H9 (cell line): ENCODE measurements around the gene ATXN7. TPM values are rescaled to one million over a fixed set of nuclear protein-coding genes. Genes with fewer than 3 reads are reported as not detected.
A peak's percentile ranks its signal among the peaks of the same experiment; 100 is the strongest.

ENCODE experiments used
- DNase-seq: peaks from one replicate; pipeline ENCODE4 v3.0.0-alpha.2; 2017
- H2AFZ ChIP-seq: one replicate; pipeline ENCODE4 v1.6.1; 2013; ENCODE audit warnings: mild to moderate bottlenecking, low read length, control low read depth, moderate library complexity
- H2AK5ac ChIP-seq: 2 replicates; pipeline ENCODE4 v1.6.1; 2013; ENCODE audit warnings: low read length, control low read depth, mixed read lengths; ENCODE audit not compliant: insufficient read length
- H2BK120ac ChIP-seq: one replicate; pipeline ENCODE4 v1.6.1; 2013; ENCODE audit warnings: low read depth, mild to moderate bottlenecking, low read length, control low read depth, inconsistent platforms; ENCODE audit not compliant: poor library complexity, severe bottlenecking
- H2BK12ac ChIP-seq: 2 replicates; pipeline ENCODE4 v1.6.1; 2013; ENCODE audit warnings: low read length, control low read depth, mixed read lengths, low read depth; ENCODE audit not compliant: insufficient read length
- H2BK15ac ChIP-seq: 2 replicates; pipeline ENCODE4 v1.6.1; 2013; ENCODE audit warnings: low read depth, low read length, control low read depth
- H2BK20ac ChIP-seq: one replicate; pipeline ENCODE4 v1.6.1; 2013; ENCODE audit warnings: low read depth, mild to moderate bottlenecking, low read length, control low read depth, inconsistent platforms; ENCODE audit not compliant: poor library complexity, severe bottlenecking
- H2BK5ac ChIP-seq: 2 replicates; pipeline ENCODE4 v1.6.1; 2013; ENCODE audit warnings: low read length, control low read depth, mixed read lengths; ENCODE audit not compliant: insufficient read length
- H3K14ac ChIP-seq: 2 replicates; pipeline ENCODE4 v1.6.1; 2013; ENCODE audit warnings: low read length, control low read depth; ENCODE audit not compliant: insufficient read depth
- H3K18ac ChIP-seq: 2 replicates; pipeline ENCODE4 v1.6.1; 2013; ENCODE audit warnings: low read depth, mild to moderate bottlenecking, mixed read lengths, low read length, control low read depth; ENCODE audit not compliant: insufficient read length
- H3K23ac ChIP-seq: 2 replicates; pipeline ENCODE4 v1.6.1; 2013; ENCODE audit warnings: low read length, control low read depth, mixed read lengths, low read depth; ENCODE audit not compliant: insufficient read length
- H3K23me2 ChIP-seq: 2 replicates; pipeline ENCODE4 v1.6.1; 2013; ENCODE audit warnings: low read depth, mild to moderate bottlenecking, mixed read lengths, low read length, control low read depth; ENCODE audit not compliant: insufficient read length, poor library complexity, severe bottlenecking
- H3K27ac ChIP-seq: 2 replicates; pipeline ENCODE4 v1.5.1; 2013; ENCODE audit warnings: low read length, control low read depth, mixed read lengths, low read depth; ENCODE audit not compliant: insufficient read length
- H3K27me3 ChIP-seq: 2 replicates; pipeline ENCODE4 v1.6.1; 2013; ENCODE audit warnings: low read length, control low read depth, inconsistent platforms; ENCODE audit not compliant: insufficient read depth
- H3K4ac ChIP-seq: 2 replicates; pipeline ENCODE4 v1.6.1; 2013; ENCODE audit warnings: low read depth, mild to moderate bottlenecking, control low read depth, inconsistent platforms, low read length, moderate library complexity
- H3K4me1 ChIP-seq: 2 replicates; pipeline ENCODE4 v1.6.1; 2013; ENCODE audit warnings: low read length, control low read depth, inconsistent platforms; ENCODE audit not compliant: insufficient read depth
- H3K4me2 ChIP-seq: 2 replicates; pipeline ENCODE4 v1.6.1; 2013; ENCODE audit warnings: low read length, control low read depth, mixed read lengths; ENCODE audit not compliant: insufficient read length, insufficient read depth
- H3K56ac ChIP-seq: 2 replicates; pipeline ENCODE4 v1.6.1; 2013; ENCODE audit warnings: low read depth, mild to moderate bottlenecking, mixed read lengths, low read length, control low read depth; ENCODE audit not compliant: insufficient read length
- H3K79me1 ChIP-seq: 2 replicates; pipeline ENCODE4 v1.6.1; 2013; ENCODE audit warnings: low read depth, mild to moderate bottlenecking, moderate library complexity, low read length, control low read depth, inconsistent platforms; ENCODE audit not compliant: insufficient read depth, poor library complexity, severe bottlenecking
- H3K79me2 ChIP-seq: 2 replicates; pipeline ENCODE4 v1.6.1; 2013; ENCODE audit warnings: low read length, control low read depth, inconsistent platforms; ENCODE audit not compliant: insufficient read depth
- H3K9ac ChIP-seq: 2 replicates; pipeline ENCODE4 v1.6.1; 2013; ENCODE audit warnings: low read length, control low read depth, mixed read lengths; ENCODE audit not compliant: insufficient read length; ENCODE audit errors: extremely low read depth
- H3K9me3 ChIP-seq: one replicate; pipeline ENCODE4 v1.6.1; 2013; ENCODE audit warnings: low read depth, low read length, inconsistent platforms; ENCODE audit not compliant: control insufficient read depth
- H3T11ph ChIP-seq: one replicate; pipeline ENCODE4 v1.6.1; 2013; ENCODE audit warnings: mild to moderate bottlenecking, low read length, control low read depth, inconsistent platforms
- H4K20me1 ChIP-seq: one replicate; pipeline ENCODE4 v1.6.1; 2013; ENCODE audit not compliant: control insufficient read depth, insufficient read length, insufficient read depth
- H4K5ac ChIP-seq: 2 replicates; pipeline ENCODE4 v1.6.1; 2013; ENCODE audit warnings: low read depth, mild to moderate bottlenecking, mixed read lengths, low read length, control low read depth; ENCODE audit not compliant: insufficient read length
- H4K8ac ChIP-seq: replicated peaks from 2 replicates; pipeline ENCODE4 v1.6.1; 2013; ENCODE audit warnings: low read length, control low read depth, mixed read lengths, low read depth; ENCODE audit not compliant: insufficient read length
- H4K91ac ChIP-seq: 2 replicates; pipeline ENCODE4 v1.6.1; 2013; ENCODE audit warnings: low read depth, mild to moderate bottlenecking, moderate library complexity, mixed read lengths, low read length, control low read depth; ENCODE audit not compliant: insufficient read length
- H3K27ac Mint-ChIP-seq, 3 experiments: 2 replicates in 2 of 3; 3 replicates in 1 of 3; pipeline ENCODE4 v1.8.0; 2020 to 2021; ENCODE audit warnings: mixed read lengths in 3 of 3, mild to moderate bottlenecking in 1 of 3, moderate library complexity in 1 of 3
- H3K27me3 Mint-ChIP-seq: 2 replicates; pipeline ENCODE4 v1.8.0; 2021; ENCODE audit warnings: low read depth, mild to moderate bottlenecking, moderate library complexity, mixed read lengths
- H3K36me3 Mint-ChIP-seq, 3 experiments: 2 replicates in 2 of 3; 3 replicates in 1 of 3; pipeline ENCODE4 v1.8.0; 2020 to 2021; ENCODE audit warnings: low read depth in 3 of 3, mixed read lengths in 3 of 3; ENCODE audit not compliant: insufficient read depth in 1 of 3
- H3K4me1 Mint-ChIP-seq, 2 experiments: 2 replicates each; pipeline ENCODE4 v1.8.0; 2020; ENCODE audit warnings: mixed read lengths in 2 of 2
- H3K4me3 Mint-ChIP-seq, 2 experiments: 2 replicates in 1 of 2; 3 replicates in 1 of 2; pipeline ENCODE4 v1.8.0; 2020 to 2021; ENCODE audit warnings: mild to moderate bottlenecking in 2 of 2, mixed read lengths in 2 of 2, moderate library complexity in 1 of 2
- H3K9me3 Mint-ChIP-seq, 2 experiments: 2 replicates in 1 of 2; 3 replicates in 1 of 2; pipeline ENCODE4 v1.8.0; 2020; ENCODE audit warnings: mild to moderate bottlenecking in 2 of 2, mixed read lengths in 2 of 2, moderate library complexity in 1 of 2
- CTCF ChIP-seq: fragments of 200-600 bp; sonication (generic); conservative IDR thresholded peaks from 3 replicates; pipeline ENCODE4 v1.8.0; 2021; ENCODE audit warnings: antibody characterized with exemption, mild to moderate bottlenecking
- WGBS: extraction: QIAGEN DNeasy Blood & Tissue Kit; methylation state at CpG from one replicate; pipeline ENCODE4 v1.1.7; 2013; ENCODE audit warnings: missing lambda C conversion rate, low lambda C conversion rate, mixed read lengths; ENCODE audit not compliant: insufficient read length; ENCODE audit errors: extremely low coverage; 5-methylcytosine and 5-hydroxymethylcytosine counted together
- total RNA-seq: library from RNA; stranded (reverse); gene quantifications from 2 replicates; pipeline ENCODE4 v1.2.1, GENCODE V29; 2021

ATXN7 gene
- total RNA-seq, 1 experiment from 2014 or later, result 21.5 TPM

- Histone ChIP-seq H3K14ac (no peak overlapping the region), H3K56ac (no peak overlapping the region), H4K91ac (no peak overlapping the region), H3T11ph (no peak overlapping the region), H3K27ac (no peak overlapping the region), H3K9me3 (no peaks in the 10 kb centered on the region), H3K23me2 (no peaks in the 10 kb centered on the region), H4K5ac (no peak overlapping the region), H2BK5ac (no peak overlapping the region), H3K27me3 (no peaks in the 10 kb centered on the region), H3K4ac (no peak overlapping the region), H2BK20ac (no peak overlapping the region), H4K20me1 (no peaks in the 10 kb centered on the region), H2BK12ac (no peak overlapping the region), H2BK120ac (no peak overlapping the region), H2BK15ac (no peak overlapping the region), H3K79me1 (no peaks in the 10 kb centered on the region), H3K18ac (no peak overlapping the region), H3K4me1 (peaks cover 12% of the 10 kb centered on the region), H2AK5ac (no peak overlapping the region), H3K4me2 (no peak overlapping the region), H3K23ac (no peak overlapping the region), H2AFZ (no peak overlapping the region), H3K79me2 (no peaks in the 10 kb centered on the region), H3K9ac (no peak overlapping the region), H4K8ac (no peak overlapping the region)
- H3K4me3 Mint-ChIP-seq, result no peak overlapping the region
- WGBS, result no CpG with 5 or more reads among the region's 4 CpGs
- no peaks in the 10 kb centered on the region for H3K9me3 Mint-ChIP-seq
- TF ChIP-seq CTCF, result no peak
- no peaks in the 10 kb centered on the region for H3K36me3 Mint-ChIP-seq
- peaks cover 66 to 73% of the 10 kb centered on the region in 2 experiments for H3K4me1 Mint-ChIP-seq
- no peak for DNase-seq
- H3K27me3 Mint-ChIP-seq, result no peaks in the 10 kb centered on the region
- peak overlapping the region in 1 of 3 experiments; percentile 10; a peak in 1 of 7 replicates for H3K27ac Mint-ChIP-seq
Measured at GRCh38 chr3:63966007-63966406, 102.3 kb downstream of the ATXN7 start.
